Left lung (tissue), 10 donors: ENCODE results near the gene TUT1. TPM values are rescaled to one million over a fixed set of nuclear protein-coding genes. Genes with fewer than 3 reads are reported as not detected.
A peak's percentile ranks its signal among the peaks of the same experiment; 100 is the strongest.

ENCODE experiments used
- ATAC-seq: fragments of 200-7000 bp; cut with Tn5 transposase; one replicate; pipeline ENCODE4 v1.9.1; 2020; ENCODE audit warnings: moderate library complexity
- DNase-seq, 4 donors: peaks; one replicate each; pipeline ENCODE4 v3.0.0-alpha.2; 2013 to 2020
- H3K27ac ChIP-seq, 2 donors: fragments of 200-600 bp; sonication (generic) in 1 of 2; one replicate each; pipeline versions ENCODE4 v1.5.0 to v1.8.0; 2020 to 2021
- H3K27me3 ChIP-seq, 2 donors: fragments of 200-600 bp; sonication (generic) in 1 of 2; one replicate each; pipeline versions ENCODE4 v1.5.0 to v1.8.0; 2020 to 2021
- H3K36me3 ChIP-seq, 2 donors: fragments of 200-600 bp; sonication (generic) in 1 of 2; one replicate each; pipeline versions ENCODE4 v1.5.0 to v1.8.0; 2020 to 2021
- H3K4me1 ChIP-seq, 2 donors: fragments of 200-600 bp; one replicate each; pipeline ENCODE4 v1.8.0; 2021
- H3K4me3 ChIP-seq, 2 donors: fragments of 200-600 bp; sonication (generic) in 1 of 2; one replicate each; pipeline versions ENCODE4 v1.5.0 to v1.8.0; 2020 to 2021; ENCODE audit warnings: mild to moderate bottlenecking in 1 of 2
- H3K9me3 ChIP-seq, 2 donors: fragments of 200-600 bp; sonication (generic) in 1 of 2; one replicate each; pipeline versions ENCODE4 v1.5.0 to v1.8.0; 2020 to 2021
- intact Hi-C, 2 donors: fragments of 100-400 bp; cut with DNase I; formaldehyde crosslinking; loops; one replicate each; pipeline versions ENCODE4 v1.11.2 to v1.14.2; 2022
- polyA plus RNA-seq, 6 donors: library from polyadenylated mRNA; unstranded; fragments of 120-200 nt; gene quantifications; one replicate each; pipeline ENCODE4 v1.2.1, GENCODE V29; 2013; ENCODE audit not compliant: insufficient read length in 6 of 6
- total RNA-seq, 2 donors: library from RNA; stranded (reverse); fragmentation: NEBNext Ultra II Directional; extraction: Animal tissue kit (Norgen Biotek cat#: 25700); gene quantifications; one replicate each; pipeline ENCODE4 v1.2.1, GENCODE V29; 2021
- TF ChIP-seq, protein P1 (sequence below), 2 donors: fragments of 200-600 bp; sonication (generic) in 1 of 2; IDR thresholded peaks; one replicate each; pipeline versions ENCODE4 v1.5.0 to v1.8.0; 2021; ENCODE audit warnings: antibody characterized with exemption in 2 of 2
- donor health status: DM: no; HTN: yes; CAD: no.
- donor health status: DM: no; HTN: no; CAD: no.

TUT1 gene
- total and polyA plus RNA-seq, 8 donors, result 12.6 to 27.8 (median 22.3) TPM

GRCh38 chr11:62601372-62602140 lies 10.2 kb upstream of the TUT1 start, which contains the start of gene MTA2:
TSS of gene MTA2 (minus strand) at chr11:62601865. CDS start at chr11:62601450, 415 bp downstream.
- no peaks in the 10 kb centered on the region for H3K9me3 ChIP-seq
- TF ChIP-seq, protein P1, sequence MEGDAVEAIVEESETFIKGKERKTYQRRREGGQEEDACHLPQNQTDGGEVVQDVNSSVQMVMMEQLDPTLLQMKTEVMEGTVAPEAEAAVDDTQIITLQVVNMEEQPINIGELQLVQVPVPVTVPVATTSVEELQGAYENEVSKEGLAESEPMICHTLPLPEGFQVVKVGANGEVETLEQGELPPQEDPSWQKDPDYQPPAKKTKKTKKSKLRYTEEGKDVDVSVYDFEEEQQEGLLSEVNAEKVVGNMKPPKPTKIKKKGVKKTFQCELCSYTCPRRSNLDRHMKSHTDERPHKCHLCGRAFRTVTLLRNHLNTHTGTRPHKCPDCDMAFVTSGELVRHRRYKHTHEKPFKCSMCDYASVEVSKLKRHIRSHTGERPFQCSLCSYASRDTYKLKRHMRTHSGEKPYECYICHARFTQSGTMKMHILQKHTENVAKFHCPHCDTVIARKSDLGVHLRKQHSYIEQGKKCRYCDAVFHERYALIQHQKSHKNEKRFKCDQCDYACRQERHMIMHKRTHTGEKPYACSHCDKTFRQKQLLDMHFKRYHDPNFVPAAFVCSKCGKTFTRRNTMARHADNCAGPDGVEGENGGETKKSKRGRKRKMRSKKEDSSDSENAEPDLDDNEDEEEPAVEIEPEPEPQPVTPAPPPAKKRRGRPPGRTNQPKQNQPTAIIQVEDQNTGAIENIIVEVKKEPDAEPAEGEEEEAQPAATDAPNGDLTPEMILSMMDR (IDR thresholded peaks at IDR 0.05), result no peak
- peak; percentile 96 to 99 (median 98) for DNase-seq
- peak within 1 kb of the TSS; percentile 98 for H3K4me3 ChIP-seq
- peak; percentile 90 for ATAC-seq
- H3K36me3 ChIP-seq, result peaks cover 0 to 57% of the 10 kb centered on the region in 2 donors
- H3K27ac ChIP-seq, result peak within 1 kb of the TSS; percentile 96 to 97
- intact Hi-C loops, result no loop called here
- peaks cover 25 to 53% of the 10 kb centered on the region in 2 donors for H3K4me1 ChIP-seq
- no peaks in the 10 kb centered on the region for H3K27me3 ChIP-seq

GRCh38 chr11:62601122-62601371 lies 9.7 kb upstream of the TUT1 start:
- Histone ChIP-seq H3K27me3 (no peaks in the 10 kb centered on the region), H3K36me3 (peaks cover 0 to 58% of the 10 kb centered on the region in 2 donors), H3K9me3 (no peaks in the 10 kb centered on the region), H3K4me1 (peaks cover 25 to 53% of the 10 kb centered on the region in 2 donors), H3K4me3 (peak overlapping the region; percentile 98), H3K27ac (peak overlapping the region; percentile 96 to 97)
- TF ChIP-seq, protein P1 (IDR thresholded peaks at IDR 0.05), result no peak
- DNase-seq (peak in 2 of 4 donors; percentile 61 to 92), ATAC-seq (peak; percentile 29)
- intact Hi-C loops, result no loop called here

DNA sequence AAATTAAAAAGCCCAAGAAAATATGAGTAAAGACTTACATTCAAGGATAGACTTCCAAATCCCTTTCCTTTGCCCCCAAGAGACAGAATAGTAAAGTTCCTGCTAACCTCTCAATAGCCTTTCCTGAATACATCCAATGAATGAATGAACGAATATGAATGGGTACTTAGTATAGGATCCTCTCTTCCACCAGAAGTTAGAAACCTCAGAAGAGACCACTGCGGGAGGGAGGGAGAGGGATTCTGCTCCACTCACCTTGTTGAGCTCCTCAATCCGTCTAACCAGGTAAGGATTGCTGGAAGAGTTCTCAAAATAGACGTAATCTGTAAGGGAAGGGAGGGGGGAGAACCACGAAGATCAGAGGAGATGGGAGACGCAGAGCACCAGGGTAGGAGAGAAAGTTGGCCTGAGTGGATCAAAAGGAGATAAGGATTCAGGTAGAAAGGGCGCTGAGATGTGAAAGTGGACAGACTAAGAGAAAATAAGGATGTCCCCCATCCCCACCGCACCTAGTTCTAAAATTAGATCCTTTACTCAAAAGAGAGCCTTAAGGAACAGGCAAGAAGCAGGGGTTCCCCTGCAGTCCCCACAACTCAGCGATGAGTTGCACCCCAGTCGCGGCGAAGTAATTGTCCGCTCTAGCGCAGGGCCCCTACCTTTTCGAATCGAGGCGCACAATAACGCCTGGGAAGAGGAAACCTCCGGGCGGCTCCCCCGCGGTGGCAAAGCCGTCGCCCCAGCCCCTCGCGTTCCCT lies 9.2 kb upstream of the TUT1 start:
- H3K27ac ChIP-seq, result peak overlapping the region; percentile 96 to 97
- intact Hi-C loops, result no loop called here
- peaks cover 0 to 58% of the 10 kb centered on the region in 2 donors for H3K36me3 ChIP-seq
- ATAC-seq, result no peak
- peak overlapping the region; percentile 98 for H3K4me3 ChIP-seq
- TF ChIP-seq, protein P1 (IDR thresholded peaks at IDR 0.05), result no peak
- DNase-seq, result no peak
- H3K4me1 ChIP-seq, result peaks cover 25 to 53% of the 10 kb centered on the region in 2 donors
- H3K9me3 ChIP-seq, result no peaks in the 10 kb centered on the region
- no peaks in the 10 kb centered on the region for H3K27me3 ChIP-seq

DNA sequence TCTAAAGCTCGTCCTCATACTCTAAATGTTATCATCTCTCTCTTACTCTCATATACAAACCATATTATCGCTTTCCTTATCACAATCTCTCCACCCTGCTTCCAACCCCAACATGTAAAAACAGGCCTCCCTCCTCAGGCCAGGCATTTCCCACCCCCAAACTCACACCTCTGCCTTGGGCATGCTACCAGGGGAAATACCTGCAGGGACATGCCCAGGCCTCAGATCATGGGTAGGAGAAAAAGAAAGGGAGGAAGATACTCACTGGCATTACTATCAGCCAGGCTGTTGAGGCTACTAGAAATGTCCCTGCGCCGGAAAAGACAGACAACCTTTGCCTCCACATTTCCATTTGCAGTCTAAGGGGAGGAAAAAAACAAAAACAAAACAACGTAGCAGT lies 8.6 kb upstream of the TUT1 start:
- no peaks in the 10 kb centered on the region for H3K27me3 ChIP-seq
- H3K27ac ChIP-seq, result peak overlapping the region; percentile 56 to 97
- no peak for ATAC-seq
- TF ChIP-seq, protein P1 (IDR thresholded peaks at IDR 0.05), result no peak
- peaks cover 25 to 53% of the 10 kb centered on the region in 2 donors for H3K4me1 ChIP-seq
- peaks cover 0 to 58% of the 10 kb centered on the region in 2 donors for H3K36me3 ChIP-seq
- no peak for DNase-seq
- intact Hi-C loops, result no loop called here
- no peaks in the 10 kb centered on the region for H3K9me3 ChIP-seq
- H3K4me3 ChIP-seq, result peak overlapping the region; percentile 98
